ENCODE data around the gene OR4K14. TPM values are rescaled to one million over a fixed set of nuclear protein-coding genes. Genes with fewer than 3 reads are reported as not detected.
A peak's percentile ranks its signal among the peaks of the same experiment; 100 is the strongest.
"Not testable (repeated sequence)": the region's sequence is repeated elsewhere in the genome, so short reads cannot be mapped to it uniquely, and the experiment has no call there.

OR4K14 gene, protein sequence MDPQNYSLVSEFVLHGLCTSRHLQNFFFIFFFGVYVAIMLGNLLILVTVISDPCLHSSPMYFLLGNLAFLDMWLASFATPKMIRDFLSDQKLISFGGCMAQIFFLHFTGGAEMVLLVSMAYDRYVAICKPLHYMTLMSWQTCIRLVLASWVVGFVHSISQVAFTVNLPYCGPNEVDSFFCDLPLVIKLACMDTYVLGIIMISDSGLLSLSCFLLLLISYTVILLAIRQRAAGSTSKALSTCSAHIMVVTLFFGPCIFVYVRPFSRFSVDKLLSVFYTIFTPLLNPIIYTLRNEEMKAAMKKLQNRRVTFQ
- polyA plus RNA-seq (2012; ENCODE audit: insufficient read depth, insufficient read length) = not detected

DNA sequence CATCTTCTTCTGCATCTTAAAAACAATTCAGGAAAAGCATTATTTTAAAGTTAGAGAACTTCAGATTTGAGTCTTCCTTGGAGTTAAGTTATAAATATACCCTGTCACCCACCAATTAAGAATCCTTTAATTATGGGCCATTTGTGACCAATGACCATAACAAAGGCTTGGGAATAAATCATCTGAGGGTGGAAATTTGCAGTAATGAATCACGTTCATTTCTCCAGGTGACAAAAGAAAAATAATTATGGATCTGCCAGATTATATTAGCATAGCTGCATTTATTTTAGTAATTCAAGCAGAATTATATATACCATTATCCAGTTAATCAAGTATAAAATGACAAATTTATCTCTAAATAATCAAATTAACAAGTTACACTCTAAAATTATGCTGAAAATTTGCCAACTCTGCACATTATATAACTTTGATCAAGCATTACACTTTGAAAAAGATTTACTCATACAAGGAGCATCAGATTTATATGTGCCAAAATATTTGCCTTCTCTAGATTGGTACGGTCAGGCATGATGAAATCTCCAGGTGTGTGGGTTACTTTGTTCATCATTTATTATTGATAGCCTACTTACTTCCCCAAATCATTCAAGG, at the start of gene OR4K14:
OR4K14 (minus strand) TSS at position 51 of the 609 bp plus-strand sequence. CDS start 4,114 bp downstream, outside the sequence.
- no peak for DNase-seq (ENCODE audit: low read depth, low spot score)
- no peak within 1 kb of the TSS for H3K4me3 ChIP-seq (ENCODE audit: low read length)

DNA sequence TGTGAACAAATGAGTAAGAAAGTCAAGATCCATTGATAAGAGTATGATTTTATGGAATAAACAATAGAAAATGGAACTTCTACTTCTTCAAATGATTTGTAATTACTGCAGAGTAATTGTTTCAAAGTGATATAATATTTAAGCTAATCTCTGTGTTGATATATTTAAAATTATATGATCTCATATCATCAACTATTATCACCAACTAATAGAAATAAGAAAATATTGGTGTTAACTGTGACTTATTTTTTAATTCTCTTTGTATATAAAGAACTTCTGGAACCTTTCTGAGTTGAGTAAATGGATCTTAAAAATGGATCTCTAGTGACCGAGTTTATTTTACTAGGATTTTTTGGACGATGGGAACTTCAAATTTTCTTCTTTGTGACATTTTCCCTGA, 40.6 kb upstream of the OR4K14 start, which contains the start of gene OR4L1:
OR4L1 (plus strand) TSS at position 301 of the 400 bp plus-strand sequence; CDS start at position 301, 0 bp downstream.
- DNase-seq (ENCODE audit: low read depth, low spot score) = no peak
- H3K4me3 ChIP-seq (ENCODE audit: low read length) = no peak within 1 kb of the TSS

DNA sequence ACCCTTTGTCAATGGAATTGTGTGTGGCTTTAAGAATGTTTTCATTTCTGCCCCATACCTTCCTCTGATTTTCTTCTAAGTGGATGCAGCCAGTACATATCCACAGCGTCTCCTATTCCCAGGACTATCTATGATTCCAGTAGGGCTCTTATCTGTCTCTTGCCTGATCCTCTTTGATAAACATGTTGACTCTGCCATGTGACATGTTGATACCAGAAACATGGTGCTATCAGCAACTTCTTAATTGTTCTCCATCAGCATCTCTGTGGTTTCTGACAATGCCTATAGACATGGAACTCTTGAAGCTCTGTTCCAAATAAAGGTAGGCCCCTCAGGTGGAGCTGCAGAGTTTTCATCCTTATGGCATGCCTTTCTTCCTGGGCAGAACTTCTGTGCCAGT, 29.1 kb upstream of the OR4K14 start:
- no peak overlapping the region for H3K4me3 ChIP-seq (ENCODE audit: low read length)
- DNase-seq (ENCODE audit: low read depth, low spot score) = no peak

DNA sequence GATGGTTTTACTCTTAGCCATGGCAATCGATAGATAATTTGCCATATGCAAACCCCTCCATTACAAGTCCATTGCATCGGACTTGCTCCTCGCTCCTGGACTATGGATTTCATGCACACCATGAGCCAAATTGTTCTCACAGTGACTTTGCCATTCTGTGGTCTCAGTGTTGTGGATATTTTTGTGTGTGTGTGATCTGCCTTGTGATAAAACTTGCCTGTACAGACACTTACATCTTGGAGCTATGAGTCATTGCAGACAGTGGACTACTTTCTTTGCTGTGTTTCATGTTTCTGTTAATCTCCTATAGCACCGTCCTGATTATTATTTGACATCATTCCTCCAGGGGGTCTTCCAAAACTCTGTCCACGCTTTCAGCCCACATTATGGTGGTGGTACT, 25.1 kb upstream of the OR4K14 start:
- no peak for DNase-seq (ENCODE audit: low read depth, low spot score)
- H3K4me3 ChIP-seq (ENCODE audit: low read length) = no peak overlapping the region

DNA sequence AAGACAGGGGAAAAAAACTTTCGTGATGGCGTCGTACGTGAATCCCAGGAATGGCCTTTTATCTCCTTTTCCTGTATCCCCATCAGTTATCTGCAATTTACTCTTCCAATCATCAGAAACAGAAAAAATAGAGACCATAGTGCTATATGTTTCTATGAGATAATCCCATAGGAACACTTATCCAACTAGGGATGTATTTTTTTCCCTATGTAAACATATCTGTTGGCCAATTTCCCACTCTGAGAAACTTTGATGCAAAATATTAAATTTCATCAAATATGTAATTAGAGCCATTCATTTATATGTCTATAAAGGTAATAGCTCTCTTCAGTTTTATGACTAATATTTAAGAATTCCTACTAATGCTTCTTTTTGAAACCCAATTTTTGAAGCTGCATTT, 16.8 kb upstream of the OR4K14 start, which contains the start of gene OR4K13:
OR4K13 (minus strand) TSS at position 101 of the 400 bp plus-strand sequence. CDS start 1,280 bp downstream, outside the sequence.
- DNase-seq (ENCODE audit: low read depth, low spot score) = no peak
- no peak within 1 kb of the TSS for H3K4me3 ChIP-seq (ENCODE audit: low read length)

DNA sequence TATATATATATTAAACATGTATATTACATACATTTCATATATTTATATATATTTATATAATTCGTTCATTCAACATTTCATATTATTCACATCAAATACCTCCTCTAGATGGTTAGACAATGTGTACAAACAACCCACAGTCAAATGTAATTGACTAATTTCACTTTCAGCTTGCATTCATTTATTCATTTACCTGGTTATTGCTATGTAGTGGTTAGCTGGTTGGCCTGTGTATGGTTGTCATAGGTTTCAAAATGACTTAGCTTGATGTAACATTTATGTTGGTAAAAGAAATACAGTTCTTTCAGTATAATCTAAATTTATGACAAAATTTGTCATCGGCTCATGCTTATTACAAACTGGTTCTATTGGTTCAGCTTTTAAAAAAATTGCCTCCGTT, 16.3 kb upstream of the OR4K14 start:
- no peak overlapping the region for H3K4me3 ChIP-seq (ENCODE audit: low read length)
- no peak for DNase-seq (ENCODE audit: low read depth, low spot score)

DNA sequence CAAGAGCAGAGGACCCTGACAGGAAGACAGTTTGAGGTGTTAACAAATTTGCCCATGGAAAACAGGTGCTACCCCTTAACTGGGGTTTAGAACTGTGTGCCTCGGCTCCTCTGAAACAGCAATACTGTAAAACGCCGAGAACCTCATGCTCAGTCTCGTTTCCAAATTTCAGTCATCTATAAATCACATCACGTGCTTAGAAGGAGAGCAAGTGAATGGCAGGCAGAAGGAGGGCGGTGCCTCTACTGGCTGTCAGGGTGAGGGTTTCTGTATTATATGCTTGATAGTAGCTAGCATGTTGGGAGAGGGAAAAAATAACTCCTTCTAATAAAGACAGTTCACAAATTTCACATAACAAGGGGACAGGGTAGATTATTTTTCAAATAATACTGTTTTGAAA, 12.0 kb upstream of the OR4K14 start:
- no peak overlapping the region for H3K4me3 ChIP-seq (ENCODE audit: low read length)
- DNase-seq (ENCODE audit: low read depth, low spot score) = no peak

DNA sequence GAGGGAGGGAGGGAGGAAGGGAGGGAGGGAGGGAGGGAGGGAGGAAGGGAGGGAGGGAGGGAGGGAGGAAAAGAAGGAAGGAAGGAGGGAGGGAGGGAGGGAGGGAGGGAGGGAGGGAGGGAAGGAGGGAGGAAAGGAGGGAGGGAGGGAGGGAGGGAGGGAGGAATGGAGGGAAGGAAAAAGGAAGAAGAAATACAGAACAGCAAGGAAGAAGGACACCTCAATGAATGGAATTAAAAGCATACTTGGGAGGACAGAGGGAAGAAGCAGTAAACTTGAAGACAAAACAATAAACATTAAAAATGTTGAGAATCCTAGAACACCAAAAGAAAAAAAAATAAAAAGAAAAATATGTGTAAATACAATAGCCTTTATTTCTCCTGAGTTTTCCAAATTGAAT, 11.0 kb downstream of the OR4K14 start:
- no peak overlapping the region for H3K4me3 ChIP-seq (ENCODE audit: low read length)
- DNase-seq (ENCODE audit: low read depth, low spot score) = no peak

DNA sequence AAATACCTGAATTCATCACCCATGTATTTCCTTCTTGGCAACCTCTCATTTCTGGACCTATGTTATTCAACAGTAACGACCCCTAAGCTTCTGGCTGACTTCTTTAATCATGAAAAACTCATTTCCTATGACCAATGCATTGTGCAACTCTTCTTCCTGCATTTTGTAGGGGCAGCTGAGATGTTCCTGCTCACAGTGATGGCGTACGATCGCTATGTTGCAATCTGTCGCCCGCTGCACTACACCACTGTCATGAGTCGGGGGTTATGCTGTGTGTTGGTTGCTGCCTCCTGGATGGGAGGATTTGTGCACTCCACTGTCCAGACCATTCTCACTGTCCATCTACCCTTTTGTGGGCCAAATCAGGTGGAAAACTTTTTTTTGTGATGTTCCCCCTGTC, 16.8 kb downstream of the OR4K14 start:
- no peak overlapping the region for H3K4me3 ChIP-seq (ENCODE audit: low read length)
- DNase-seq (ENCODE audit: low read depth, low spot score) = no peak

DNA sequence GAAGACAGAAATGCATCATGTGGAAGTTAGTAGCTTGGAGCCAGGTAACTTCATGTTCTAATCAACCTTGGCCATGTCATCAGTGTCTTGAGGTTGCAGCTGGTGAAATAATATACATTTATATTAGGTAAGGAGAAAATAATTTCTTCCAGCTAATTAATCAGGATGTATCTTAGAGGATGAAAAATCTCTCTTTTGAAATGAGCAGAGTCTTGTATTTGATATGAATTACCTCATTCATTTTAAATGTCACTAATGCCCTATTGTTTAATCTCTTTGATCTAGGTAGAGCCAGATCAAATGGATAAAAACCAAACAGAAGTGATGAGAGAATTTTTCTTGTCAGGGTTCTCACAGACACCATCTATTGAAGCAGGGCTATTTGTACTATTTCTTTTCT, 17.2 kb downstream of the OR4K14 start, which contains the start of gene OR4Q2:
OR4Q2 (plus strand) TSS at position 301 of the 400 bp plus-strand sequence.
- DNase-seq (ENCODE audit: low read depth, low spot score) = no peak
- no peak within 1 kb of the TSS for H3K4me3 ChIP-seq (ENCODE audit: low read length)

DNA sequence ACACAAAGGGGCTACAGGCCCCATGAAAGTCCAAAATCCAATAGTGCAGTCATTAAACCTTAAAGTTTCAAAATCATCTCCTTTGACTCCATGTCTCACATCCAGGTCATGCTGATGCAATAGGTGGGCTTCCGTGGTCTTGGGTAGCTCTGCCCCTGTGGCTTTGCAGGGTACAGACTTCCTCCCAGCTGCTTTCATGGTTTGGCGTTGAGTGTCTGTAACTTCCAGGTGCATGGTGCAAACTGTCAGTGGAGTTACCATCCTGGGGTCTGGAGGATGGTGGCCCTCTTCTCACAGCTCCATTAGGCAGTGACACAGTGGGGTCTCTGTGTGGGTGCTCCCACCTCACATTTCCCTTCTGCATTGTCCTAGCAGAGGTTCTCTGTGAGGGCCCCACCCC, 25.7 kb downstream of the OR4K14 start:
- H3K4me3 ChIP-seq (ENCODE audit: low read length) = no peak overlapping the region
- peak; percentile 34 for DNase-seq (ENCODE audit: low read depth, low spot score)

DNA sequence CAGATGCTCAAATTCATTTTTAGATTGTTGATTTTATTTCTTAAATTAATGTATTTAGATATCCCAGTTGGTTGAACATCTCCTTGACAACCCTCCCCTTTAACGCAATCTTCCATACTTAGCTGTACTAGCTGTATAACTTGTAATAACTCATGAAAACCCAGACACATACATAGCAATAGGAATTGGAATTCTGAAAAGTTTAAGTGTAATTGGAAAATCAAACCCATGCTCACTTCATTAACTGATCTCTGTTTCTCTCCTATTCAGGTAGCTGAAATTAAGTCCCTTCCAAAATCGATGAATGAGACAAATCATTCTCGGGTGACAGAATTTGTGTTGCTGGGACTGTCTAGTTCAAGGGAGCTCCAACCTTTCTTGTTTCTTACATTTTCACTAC, 43.8 kb downstream of the OR4K14 start, which contains the start of gene OR4K15:
OR4K15 (plus strand) TSS at position 301 of the 400 bp plus-strand sequence; CDS start at position 301, 0 bp downstream.
- no peak for DNase-seq (ENCODE audit: low read depth, low spot score)
- no peak within 1 kb of the TSS for H3K4me3 ChIP-seq (ENCODE audit: low read length)

DNA sequence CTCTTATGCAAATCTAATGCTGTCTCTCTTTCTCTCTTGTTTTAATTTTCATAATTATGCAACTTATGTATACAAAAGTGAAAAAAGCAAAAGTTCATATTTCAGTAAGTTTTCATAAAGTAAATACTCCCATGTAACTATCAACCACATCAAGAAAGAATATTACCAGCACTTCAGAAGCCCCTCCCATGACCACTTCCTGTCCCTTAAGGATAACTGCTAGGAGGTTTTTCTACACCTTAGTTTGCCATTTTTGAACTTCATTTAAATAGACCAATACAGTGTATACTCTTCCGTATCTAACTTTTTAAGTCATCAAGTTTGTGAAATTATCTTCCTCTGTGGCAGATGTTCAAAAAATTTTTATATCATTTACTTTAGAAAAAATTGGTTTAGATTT, 44.3 kb downstream of the OR4K14 start:
- DNase-seq (ENCODE audit: low read depth, low spot score) = peak; percentile 68
- no peak overlapping the region for H3K4me3 ChIP-seq (ENCODE audit: low read length)

DNA sequence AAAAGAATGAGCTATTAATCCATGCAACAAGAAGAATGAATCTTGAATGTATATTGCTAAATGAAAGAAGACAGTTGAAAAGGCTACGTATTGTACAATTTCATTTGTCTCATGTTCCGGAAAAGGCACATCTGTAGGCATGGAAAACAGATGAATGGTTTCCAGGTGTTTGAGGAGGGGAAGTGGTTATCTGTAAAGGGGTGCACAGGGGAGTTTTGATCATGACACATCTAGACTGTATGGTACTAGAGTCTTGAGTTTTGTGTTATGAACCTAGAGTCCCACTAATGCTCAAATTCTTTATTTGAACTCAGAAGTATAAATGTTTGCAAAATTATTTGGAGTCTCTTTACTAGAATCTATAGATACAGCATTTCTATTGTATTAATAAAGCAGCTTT, 49.4 kb downstream of the OR4K14 start:
- H3K4me3 ChIP-seq (ENCODE audit: low read length); DNase-seq (ENCODE audit: low read depth, low spot score): not testable (repeated sequence)
